SHP77 treated with DMSO at 0.1 percent for 48 hours (cell line): ENCODE data around the gene CA4.

ENCODE experiments used
- DNase-seq: peaks from one replicate; lab custom pipeline; 2025; lab: John Stamatoyannopoulos, UW

Gene CA4

GRCh38 chr17:60130466-60130865 is 19.3 kb upstream of the CA4 start:
- DNase-seq = no peak

DNA sequence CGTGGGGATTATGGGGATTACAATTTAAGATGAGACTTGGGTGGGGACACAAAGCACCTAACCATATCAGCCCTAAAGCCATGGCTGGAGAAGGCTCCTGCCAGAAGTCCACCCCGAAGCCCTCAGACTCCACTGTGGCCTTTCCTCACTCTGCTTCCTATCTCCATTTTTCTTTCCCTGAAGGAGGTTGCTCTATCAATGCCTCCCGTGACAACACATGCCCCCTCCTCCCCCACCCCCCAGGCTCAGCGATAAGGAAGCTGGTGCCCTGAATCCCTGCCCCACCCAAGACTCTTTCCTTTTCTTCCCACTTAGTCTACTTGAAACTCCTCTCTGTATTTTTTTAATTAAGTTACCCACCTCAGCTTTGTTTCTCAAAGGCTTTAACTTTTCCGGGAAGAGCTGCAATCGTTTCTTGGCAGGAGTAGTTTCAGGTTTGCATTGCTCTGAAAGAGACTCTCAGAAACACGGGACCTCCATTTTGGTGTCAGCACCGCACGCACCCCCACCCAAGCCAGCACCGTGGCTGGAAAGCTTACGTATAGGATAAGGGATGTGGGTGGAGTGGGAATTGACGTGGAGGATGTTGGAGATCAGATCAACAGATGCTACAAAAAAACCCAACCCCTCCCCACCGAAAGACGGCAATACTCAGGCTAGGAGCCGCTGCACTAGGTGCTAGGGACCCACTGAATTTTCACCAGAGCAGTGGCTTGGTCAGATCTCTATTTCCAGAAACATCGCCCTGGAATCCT is 15.2 kb upstream of the CA4 start:
- no peak for DNase-seq

GRCh38 chr17:60135151-60135950 is 14.4 kb upstream of the CA4 start:
- peak; percentile 56 for DNase-seq

DNA sequence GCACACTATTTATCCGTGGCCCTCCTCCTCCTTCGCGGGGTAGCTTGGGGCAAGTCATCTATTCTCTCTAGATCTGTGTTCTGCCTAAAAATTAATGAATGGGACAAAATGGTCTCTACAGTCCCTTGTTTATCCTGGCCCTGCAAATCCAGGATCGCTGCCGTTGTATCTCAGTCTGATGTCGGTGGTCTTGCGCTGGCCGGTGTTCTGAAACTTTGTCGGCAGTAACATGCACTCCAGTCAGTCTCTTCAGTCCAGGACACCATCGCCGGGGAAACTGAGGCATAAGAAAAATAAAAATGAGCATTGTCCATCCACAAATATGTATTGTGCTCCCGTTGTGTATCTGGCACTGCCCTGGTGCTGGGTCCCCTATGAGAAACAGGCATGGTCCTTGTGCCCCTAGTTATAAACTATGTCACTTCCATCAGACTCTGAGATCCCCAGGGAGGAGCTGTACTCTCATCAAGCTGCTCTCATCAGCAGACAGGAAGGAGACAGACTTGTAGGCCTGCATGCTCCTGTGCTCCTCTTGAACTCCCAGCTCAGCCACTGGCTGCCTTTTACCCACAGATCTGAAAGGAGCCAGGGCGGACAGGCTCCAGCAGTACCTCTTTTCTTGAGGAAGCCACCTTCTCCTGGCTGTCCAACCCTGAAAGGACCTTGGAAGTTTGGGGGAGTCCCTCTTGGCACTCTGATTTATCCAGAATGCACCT is 13.7 kb upstream of the CA4 start:
- DNase-seq = no peak

DNA sequence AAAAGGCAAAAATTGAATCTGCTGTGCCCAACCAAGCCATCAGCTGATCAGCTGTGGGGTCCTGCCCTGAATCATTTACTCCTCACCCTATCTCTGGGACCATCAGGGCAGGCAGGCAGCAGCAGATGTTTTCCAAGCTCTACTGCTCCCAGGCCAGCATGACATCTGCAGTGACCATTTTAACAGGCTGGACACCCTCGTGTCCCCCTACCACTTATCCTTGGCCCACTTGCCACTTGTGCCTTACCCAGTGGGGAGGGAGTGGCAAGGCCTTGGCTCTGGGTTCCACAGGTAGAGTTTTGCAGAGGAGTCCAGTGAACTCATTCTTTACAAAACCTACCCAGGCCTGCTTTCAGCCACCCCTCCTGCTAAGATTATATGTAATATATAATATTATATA is 12.0 kb upstream of the CA4 start:
- DNase-seq = no peak

GRCh38 chr17:60138769-60139437 is 10.9 kb upstream of the CA4 start:
- DNase-seq = no peak

DNA sequence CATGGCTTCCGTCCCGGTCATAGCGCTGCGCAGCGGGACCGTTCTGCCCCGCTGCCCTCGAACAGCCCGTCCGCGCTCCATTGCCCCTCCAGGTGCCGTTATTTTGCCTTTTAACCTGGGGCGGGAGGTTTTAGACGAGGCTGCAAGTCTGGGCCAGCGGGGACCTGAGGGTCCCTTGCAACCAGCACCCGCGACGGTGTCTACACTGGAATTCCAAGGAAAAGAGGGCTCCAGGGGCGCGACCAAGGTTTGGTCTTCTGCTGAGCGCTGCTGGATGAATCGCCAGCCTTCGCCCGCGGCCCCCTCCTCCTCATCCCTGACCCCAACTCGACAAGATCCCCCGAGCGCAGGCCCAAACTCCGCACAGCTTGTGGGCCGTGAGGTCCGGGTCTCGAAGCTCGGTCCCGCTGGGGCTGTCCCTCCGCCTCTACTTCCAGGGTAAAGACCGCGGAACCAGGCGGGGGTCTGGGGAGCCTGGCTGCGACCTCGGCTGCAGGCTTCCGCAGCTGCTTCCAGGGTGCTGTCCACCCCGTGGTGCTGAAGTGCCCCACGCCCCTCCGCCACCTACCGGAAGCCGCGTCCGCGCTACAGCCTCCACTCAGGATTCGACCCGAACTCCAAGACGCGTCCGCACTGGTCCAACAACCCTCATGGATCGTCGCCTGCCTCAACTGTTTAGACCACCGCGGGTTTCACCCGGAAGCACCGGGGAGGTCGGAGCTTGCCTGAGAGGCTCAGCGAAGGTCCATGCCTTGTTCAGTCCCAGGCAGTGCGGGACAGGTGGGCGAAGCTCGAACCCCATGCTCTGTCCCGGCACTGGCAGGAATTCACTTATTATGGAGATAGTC is 10.1 kb upstream of the CA4 start:
- DNase-seq = no peak

DNA sequence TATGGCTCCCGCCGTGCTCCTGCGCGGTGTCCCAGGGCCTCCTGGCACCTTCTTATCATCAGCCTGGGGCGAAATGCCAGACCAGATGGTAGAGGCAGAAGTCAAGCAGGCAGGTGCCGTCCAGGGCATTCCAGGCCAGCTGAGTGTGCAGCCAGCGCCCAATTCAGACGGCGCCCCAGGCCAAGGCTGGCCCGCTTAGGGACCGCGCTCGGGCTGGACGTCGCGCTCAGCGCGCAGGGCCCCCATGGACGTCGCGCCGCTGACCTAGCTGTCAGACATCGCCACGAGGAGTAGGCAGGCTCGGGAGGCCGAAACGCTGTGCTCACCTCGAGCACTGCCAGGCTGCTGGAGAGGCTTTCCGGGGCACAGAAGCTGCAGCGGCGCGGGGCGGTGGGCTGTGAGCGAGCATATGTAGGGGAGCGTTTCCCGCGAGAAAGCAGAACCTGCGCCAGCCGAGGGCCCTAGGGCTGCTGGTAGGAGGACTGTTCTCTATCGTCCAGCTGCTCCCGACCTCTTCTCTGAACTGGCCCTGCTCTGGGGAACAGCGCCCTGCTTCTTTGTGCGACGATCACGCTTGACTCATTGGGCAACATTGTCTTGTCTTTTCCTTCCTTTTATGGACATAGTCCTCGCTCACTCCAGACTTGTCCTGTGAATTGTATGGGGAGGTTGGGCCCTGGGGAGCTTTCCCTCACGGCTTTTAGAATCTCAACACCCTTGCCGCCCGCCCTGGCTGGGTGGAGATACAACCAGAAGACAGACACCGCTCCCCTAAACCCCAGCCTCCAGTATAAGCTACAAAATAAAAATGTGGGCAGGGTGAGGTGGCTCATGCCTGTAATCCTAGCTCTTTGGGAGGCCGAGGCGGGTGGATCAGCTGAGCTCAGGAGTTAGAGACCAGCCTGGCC is 8.4 kb upstream of the CA4 start:
- DNase-seq = no peak

GRCh38 chr17:60142872-60143499 is 6.8 kb upstream of the CA4 start:
- DNase-seq = peak; percentile 84

DNA sequence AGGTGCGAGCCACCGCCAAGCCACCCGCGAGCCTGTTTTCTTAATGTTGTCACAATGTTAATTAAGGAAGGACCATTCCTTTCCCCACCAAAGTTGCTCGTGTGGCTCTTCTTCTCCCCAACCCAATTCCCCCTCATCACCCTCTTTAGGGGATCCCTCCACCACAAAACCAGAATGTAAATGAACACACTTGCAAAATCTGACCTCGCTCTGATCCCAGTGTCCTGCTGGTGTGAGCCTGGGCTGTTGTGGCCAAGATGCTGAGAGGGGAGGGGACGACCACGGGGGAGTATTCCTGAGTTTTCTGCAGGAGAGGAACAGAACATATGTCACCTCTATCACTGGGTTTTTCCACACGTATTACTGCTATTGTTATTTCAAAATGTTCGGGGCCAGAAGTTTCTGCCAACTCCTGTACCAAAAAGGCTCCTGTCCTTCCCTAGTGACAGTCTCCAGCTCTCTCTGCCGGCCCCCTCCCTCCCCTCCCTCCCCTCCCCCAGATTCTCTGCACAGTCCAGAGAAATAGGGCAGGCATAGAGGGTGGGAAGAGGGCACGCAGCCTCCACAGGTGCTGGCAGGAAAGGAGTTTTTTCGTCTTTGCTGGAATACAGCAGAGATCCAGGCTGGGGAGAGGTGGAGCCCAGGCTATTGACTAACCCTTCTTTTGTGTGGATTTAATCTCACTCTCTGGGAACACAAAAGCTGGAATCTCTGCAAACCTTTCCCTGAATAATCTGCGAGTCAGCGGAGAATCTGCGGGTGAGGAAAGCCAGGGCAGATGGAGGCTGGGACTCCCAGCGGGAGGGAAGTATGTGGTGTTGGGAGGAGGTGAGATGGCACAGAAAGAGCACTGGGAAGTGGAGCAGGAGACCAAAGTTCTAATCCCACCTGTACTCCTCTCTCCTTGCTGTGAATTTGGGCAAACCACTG is 4.5 kb upstream of the CA4 start:
- DNase-seq = no peak

- DNase-seq = no peak
Observed at GRCh38 chr17:60146206-60146605, 3.6 kb upstream of the CA4 start.

- DNase-seq = no peak
Observed at GRCh38 chr17:60147553-60148223, 2.1 kb upstream of the CA4 start.

- DNase-seq = no peak
Observed at GRCh38 chr17:60148373-60148772, 1.4 kb upstream of the CA4 start.

GRCh38 chr17:60151355-60151754 is 1.6 kb downstream of the CA4 start:
- no peak for DNase-seq

- DNase-seq = no peak
Observed at GRCh38 chr17:60153606-60154390, 4.0 kb downstream of the CA4 start.

GRCh38 chr17:60154616-60155426 is 5.0 kb downstream of the CA4 start:
- DNase-seq = no peak
